Right kidney (tissue), 1 donor: ENCODE measurements around the gene CTNND1.
A peak's percentile ranks its signal among the peaks of the same experiment; 100 is the strongest.
"Not testable (repeated sequence)": the region's sequence is repeated elsewhere in the genome, so short reads cannot be mapped to it uniquely, and the experiment has no call there.

Source experiments
- DNase-seq: peaks from one replicate; pipeline ENCODE4 v3.0.0-alpha.2; 2016

Gene CTNND1

DNA sequence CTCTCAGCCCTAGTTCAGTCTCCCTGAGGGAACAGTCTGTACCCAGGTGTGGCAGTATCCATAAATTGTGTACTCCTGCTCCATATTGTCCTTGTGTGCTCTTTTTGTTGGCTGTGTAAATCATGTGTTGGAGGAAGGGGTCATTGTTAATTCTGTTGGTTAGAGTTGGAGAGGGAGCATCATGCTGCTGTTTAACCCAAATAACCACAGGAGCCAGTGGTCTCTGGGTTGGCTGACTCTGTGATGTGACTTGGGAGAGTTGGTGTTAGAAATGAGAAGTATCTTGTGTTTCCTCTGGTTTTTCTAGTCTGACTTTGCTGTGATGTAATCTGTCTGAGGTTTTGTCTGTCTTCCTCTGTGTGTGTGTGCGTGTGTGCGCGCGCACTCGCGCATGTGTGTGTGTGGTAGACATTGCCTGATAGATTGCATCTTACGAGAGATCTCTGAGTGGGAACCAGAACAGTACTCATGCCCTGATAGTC is 30.5 kb downstream of the CTNND1 start:
- DNase-seq, result no peak

DNA sequence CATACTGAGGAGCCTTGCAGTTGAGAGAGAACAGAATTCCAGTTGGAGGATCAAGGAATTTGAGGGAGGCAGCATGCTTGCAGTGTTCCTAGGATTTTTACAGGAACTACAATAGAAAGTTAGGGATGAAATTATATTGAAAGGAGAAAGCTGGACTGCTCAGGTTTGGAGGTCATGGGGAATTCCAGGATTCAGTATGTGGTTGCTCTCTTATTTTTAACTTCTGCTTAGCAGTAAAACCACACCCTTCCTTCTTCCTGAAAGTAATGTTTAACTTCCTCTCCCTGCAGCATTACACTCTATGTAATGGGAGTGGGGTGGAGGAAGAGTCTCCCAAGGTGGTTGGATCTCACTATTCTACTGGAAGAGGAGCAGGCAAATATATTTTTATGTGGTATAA is 31.3 kb downstream of the CTNND1 start:
- no peak for DNase-seq

GRCh38 chr11:57793351-57794115 is 31.9 kb downstream of the CTNND1 start:
- no peak for DNase-seq

- DNase-seq, result peak; percentile 16
Measured at GRCh38 chr11:57798905-57799559, 37.4 kb downstream of the CTNND1 start.

GRCh38 chr11:57800444-57801182 is 39.0 kb downstream of the CTNND1 start:
- DNase-seq, result peak; percentile 49

GRCh38 chr11:57801183-57801485 is 39.5 kb downstream of the CTNND1 start:
- no peak for DNase-seq

DNA sequence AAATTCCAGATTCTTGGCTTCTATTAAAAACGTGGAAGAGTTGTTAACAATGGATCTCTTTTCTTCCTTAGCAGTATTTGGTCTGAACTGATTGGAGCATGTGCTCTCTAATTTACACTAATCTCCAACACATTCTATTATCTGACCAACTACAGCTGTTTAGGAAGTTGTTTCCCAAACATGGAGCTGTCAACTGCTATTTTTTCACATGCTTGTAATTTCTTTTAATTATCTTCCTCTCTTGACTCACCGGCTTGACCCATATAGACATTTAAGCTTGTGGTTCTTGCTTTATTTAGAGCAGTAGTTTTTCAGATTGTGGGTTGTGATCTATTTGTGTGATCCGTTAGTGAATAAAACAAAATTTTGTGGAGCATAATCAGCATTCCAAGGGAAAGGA is 40.8 kb downstream of the CTNND1 start:
- no peak for DNase-seq

DNA sequence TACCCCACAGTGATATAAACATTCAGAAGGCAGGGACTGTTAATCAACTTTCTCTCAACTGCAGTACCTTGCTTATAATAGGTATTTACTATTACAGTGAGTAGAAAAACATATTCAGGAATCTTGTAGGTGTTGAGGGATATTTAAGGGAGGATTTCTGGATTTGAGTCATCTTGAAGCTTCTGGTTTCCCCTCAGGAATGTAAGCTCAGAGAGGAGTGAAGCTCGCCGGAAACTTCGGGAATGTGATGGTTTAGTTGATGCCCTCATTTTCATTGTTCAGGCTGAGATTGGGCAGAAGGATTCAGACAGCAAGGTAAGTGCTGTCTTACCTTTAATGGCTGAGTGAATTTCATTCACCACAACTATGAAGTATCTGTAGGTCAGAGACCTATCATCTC is 42.9 kb downstream of the CTNND1 start:
- DNase-seq, result no peak

DNA sequence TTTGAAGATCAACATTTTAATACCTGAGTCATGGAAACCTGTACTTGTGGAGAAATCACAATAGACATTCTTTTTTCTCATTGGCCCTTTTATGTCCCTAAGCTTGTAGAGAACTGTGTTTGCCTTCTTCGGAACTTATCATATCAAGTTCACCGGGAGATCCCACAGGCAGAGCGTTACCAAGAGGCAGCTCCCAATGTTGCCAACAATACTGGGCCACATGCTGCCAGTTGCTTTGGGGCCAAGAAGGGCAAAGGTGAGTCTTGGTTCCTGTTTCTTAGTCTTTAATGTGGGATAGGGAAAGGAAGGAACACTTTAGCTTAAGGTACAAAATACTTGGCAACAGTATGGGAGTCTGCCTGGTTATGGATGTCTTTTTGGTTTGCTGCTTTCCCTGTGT is 44.2 kb downstream of the CTNND1 start:
- DNase-seq, result no peak

DNA sequence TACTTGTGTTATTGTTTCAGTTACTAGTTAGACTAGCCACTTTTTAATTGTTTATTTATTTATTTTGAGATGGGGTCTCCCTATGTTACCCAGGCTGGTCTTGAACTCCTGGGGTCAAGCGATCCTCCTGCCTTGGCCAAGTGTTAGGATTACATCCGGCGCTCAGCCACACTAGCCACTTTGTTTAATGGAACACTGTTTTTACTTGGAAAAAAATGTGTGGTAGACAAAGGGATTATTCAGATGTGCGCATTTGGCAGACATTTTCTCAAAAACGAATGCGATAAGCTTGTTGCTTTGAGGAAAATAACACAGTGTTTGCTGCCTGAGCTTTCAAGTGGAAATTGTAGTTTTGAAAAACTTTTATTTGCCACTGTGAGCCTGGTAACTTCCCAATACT is 51.0 kb downstream of the CTNND1 start:
- no peak for DNase-seq

DNA sequence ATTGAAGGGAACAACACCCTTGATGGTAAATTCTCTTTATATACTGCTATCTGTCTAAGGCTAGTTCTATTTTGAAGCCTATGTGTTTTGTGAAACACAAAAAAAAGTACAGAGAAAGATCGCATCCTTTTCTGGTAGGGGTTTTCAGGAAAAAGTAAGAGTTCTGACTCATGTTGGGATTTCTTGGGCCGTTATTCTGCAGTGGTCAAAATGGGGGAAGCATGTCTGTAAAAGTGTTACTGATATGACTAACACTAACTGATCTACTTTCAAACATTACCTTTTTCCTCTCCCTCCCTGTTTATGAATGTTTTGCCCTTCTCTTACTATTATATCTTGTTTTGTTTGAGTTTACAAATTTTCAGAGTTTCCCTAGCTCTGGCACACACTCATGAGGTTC is 53.9 kb downstream of the CTNND1 start:
- DNase-seq, result no peak

DNA sequence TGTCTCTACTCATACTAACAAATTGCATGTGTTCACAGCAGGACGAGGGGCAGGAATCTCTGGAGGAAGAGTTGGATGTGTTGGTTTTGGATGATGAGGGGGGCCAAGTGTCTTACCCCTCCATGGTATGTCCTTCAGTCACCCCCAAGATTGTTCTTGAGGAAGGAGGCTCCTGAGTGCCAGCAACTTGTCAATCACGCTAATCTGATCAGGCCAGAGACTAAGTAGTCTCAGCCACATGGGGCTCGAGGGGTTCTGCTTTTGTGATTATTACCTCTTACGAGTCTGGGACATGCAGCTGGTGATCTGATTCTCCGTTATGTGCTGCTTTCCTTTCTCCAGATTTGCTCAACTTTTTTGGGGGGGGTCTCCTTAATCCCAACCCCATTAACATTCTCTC is 54.3 kb downstream of the CTNND1 start:
- no peak for DNase-seq

DNA sequence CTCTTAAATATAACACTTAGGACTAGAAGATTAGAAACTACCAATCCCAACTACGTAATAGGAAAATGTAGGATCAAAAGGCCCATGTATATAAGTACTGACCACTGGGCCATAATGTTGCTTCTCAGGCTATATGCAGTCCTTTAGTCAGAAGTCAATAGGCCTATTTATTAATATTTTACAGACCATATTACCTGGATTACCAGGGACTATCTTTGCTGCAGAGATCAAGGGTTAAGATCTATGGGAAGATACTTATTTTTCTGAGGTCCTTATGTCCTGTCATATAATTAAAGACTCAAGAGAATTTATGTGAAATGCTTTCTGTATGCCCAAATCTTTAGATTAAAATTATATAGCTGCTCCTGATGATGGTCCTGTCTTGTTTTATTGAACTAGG is 57.2 kb downstream of the CTNND1 start:
- DNase-seq, result no peak

GRCh38 chr11:57819252-57819979 is 57.8 kb downstream of the CTNND1 start:
- DNase-seq, result no peak

DNA sequence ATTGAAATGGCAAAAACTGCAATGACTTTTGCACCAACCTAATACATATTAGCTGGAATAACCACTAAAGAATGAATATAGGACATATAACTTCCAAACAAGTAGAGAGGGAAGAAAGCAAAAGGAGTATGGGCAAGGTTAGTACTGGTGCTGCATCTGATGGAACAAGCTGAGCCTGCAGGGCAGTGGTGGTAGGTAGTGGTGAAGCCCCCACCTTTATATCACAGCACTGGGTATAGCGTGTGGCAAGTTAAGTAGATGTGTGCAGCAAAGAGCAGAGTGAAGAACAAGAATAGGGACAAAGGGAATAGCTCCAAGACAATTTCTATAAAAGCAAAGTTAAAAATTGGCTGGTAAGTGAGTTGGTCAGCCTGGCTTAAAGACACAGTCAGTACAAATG is 62.3 kb downstream of the CTNND1 start:
- DNase-seq, result no peak

- no peak for DNase-seq
Measured at GRCh38 chr11:57834852-57835251, 73.2 kb downstream of the CTNND1 start.

GRCh38 chr11:57838609-57839008 is 77.0 kb downstream of the CTNND1 start:
- DNase-seq, result not testable (repeated sequence)

DNA sequence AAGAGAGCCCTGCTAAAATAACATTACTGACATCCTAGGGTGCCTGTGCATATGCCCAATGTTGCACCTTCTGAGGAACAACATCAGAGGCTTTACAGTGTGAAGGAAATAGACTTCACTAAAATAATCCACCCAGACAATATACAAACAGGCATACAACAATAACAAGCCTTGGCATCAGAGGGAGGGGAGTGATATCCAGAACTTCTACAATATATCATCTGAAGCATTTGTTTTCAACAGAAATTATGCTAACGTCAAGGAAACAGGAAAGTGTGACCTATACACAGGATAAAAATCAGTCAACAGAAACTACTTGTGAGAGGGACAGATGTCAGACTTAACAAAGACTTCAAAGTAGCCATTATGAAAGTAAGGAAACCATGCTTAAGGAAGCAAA is 81.3 kb downstream of the CTNND1 start:
- no peak for DNase-seq

GRCh38 chr11:57867966-57868365 is 106.4 kb downstream of the CTNND1 start:
- no peak for DNase-seq

- no peak for DNase-seq
Measured at GRCh38 chr11:57868491-57868890, 106.9 kb downstream of the CTNND1 start.
